Measurements from ENCODE around the gene KRT5.
A peak's percentile ranks its signal among the peaks of the same experiment; 100 is the strongest.
"Not testable (repeated sequence)": the region's sequence is repeated elsewhere in the genome, so short reads cannot be mapped to it uniquely, and the experiment has no call there.

Gene KRT5

GRCh38 chr12:52494518-52494917 is 25.7 kb downstream of the KRT5 start:
- peak; percentile 77 for DNase-seq (ENCODE audit: low spot score)

DNA sequence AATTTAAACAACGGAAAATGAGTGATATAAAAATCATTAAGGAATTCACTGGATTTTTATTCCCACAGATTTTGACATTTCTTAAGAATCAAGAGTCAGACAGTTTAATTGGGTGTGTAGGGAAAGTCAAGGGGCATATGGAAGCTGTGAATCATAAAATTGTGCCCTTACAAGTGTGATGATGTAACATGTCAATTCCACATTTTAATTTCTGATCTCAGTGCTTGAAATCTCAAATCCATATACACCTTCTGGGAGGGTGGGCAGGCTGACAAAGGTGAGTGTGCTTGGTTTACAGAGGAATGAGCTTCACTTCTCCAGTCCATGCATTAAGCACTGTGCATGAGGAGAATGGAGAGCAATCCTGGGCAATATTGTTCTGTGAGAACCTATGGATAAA is 26.1 kb downstream of the KRT5 start:
- DNase-seq (ENCODE audit: low spot score), result no peak

- no peak for DNase-seq (ENCODE audit: low spot score)
These were observed 27.0 kb downstream of the KRT5 start, which contains the start of gene KRT6A for GRCh38 chr12:52493172-52493571. Gene KRT6A, minus strand, starts transcription at chr12:52493257. Its CDS starts 69 bp downstream, at chr12:52493188.

DNA sequence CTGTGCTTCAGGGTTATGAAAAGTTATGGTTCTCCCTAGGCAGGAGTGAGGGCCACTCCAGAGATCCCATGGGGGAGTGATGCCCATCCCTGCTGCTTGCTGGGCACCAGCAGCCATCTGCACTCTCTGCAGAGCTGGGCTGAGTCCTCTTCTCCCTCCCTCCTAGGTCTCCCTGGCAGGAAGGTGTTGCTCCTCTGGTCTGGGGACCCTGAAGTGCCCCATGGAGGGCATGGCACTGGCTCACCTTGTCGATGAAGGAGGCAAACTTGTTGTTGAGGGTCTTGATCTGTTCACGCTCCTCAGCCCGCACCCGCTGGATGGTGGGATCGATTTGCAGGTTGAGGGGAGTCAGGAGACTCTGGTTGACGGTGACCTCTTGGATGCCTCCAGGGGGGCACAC is 27.8 kb downstream of the KRT5 start:
- DNase-seq (ENCODE audit: low spot score), result not testable (repeated sequence)

DNA sequence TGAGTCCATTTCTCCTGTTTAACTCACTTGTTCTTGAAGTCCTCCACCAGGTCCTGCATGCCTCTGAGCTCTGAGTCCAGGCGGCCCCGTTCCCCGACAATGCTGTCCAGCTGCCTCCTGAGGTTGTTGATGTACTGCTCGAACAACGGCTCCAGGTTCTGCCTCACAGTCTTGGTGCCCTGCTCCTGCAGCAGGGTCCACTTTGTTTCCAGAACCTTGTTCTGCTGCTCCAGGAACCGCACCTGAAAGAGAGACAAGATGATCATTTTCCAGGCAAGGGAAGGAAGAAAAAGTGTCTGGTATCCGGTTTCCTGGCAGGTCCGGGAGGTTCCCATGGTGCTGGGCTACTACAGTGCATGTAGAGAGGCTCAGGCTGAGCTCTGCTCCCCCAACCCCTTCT is 28.7 kb downstream of the KRT5 start:
- DNase-seq (ENCODE audit: low spot score), result not testable (repeated sequence)

GRCh38 chr12:52488736-52489135 is 31.5 kb downstream of the KRT5 start:
- DNase-seq (ENCODE audit: low spot score), result no peak

DNA sequence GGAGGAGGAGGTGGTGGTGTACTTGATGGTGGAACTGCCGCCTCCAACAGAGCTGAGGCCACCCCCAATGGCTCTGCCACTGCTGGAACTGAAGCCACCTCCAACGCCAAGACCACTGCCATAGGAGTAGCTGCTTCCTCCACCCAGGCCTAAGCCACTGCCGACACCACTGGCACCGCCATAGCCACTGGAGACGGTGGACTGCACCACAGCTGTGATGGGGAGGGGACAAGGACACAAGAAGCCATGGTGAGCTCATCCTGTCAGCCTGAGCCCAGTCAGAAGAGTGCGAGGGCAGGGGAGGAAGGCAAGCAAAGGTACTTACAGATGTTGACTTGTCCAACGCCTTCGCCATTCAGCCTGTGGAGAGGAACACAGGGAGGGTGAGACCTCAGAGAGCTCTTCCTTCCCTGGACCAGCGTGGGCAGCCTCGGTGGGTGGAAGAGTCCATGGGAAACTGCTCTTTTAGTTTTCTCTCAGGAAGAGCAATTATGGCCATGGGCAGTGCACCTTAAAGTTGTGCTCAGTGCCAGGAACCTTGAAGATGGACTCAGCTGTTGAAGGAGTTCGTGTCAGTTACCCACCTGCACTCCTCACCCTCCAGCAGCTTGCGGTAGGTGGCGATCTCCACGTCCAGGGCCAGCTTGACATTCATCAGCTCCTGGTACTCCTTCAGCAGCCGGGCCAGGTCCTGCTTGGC is 32.3 kb downstream of the KRT5 start:
- DNase-seq (ENCODE audit: low spot score), result not testable (repeated sequence)

- DNase-seq (ENCODE audit: low spot score), result no peak
These were observed 33.0 kb downstream of the KRT5 start for GRCh38 chr12:52487211-52487610.

DNA sequence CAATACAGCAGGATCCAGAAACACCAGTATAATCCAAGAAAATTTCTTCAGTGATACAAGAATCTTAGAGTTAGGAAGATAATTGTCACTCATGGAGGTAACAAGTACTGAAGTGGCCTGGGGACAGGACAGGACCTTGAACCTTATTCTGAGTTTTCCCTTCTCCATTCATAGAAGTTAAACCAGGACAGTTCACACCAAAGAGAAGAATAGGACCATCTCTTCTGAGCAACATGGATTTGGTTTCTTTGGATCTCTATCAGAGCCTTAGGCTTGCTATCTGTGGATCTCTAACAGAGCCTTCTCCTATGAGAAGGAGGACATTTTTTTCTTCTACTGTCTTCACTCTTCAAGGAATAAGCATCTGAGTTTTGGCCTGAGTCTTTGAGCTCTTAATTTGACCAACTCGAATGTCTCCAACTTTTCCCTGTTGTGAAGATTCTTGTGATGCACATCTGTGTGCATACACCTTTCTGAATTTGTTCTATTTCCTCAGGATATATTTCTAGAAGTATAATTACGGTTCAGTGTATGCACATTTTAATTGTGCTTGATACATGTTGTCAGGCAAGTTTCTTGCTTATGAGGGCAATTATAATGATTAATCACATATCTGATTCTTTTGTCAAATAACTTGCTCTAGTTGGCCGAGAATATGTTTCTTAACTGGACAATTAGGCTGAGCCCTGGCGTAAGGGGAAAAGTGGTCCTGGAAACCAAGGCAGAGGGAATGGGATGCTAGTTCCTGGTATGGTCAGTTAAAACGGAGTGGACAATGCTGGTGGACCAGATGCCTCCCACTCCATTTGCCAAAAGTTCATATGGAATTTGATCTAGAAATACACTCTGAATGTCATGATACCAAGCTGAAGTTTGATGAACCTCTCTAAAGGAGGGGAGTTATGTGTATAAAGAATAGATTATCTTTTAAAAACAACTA is 33.8 kb downstream of the KRT5 start:
- no peak for DNase-seq (ENCODE audit: low spot score)

GRCh38 chr12:52480073-52480472 is 40.1 kb downstream of the KRT5 start:
- DNase-seq (ENCODE audit: low spot score), result no peak

DNA sequence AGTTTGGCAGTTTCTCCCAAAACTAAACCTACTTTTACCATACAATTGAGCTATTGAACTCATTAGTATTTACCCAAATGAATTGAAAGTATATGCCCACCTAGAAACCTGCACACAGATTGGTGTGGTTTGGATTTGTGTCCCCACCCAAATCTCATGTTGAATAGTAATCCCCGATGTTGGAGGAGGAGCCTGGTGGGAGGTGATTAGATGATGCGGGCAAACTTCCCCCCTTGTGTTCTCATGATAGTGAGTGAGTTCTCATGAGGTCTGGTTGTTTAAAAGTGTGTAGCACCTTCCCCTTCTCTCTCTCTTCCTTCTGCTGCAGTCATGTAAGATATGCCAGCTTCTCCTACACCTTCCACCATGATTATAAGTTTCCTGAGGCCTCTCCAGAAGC is 42.5 kb downstream of the KRT5 start:
- no peak for DNase-seq (ENCODE audit: low spot score)

- no peak for DNase-seq (ENCODE audit: low spot score)
These were observed 46.0 kb downstream of the KRT5 start for GRCh38 chr12:52474212-52474611.

DNA sequence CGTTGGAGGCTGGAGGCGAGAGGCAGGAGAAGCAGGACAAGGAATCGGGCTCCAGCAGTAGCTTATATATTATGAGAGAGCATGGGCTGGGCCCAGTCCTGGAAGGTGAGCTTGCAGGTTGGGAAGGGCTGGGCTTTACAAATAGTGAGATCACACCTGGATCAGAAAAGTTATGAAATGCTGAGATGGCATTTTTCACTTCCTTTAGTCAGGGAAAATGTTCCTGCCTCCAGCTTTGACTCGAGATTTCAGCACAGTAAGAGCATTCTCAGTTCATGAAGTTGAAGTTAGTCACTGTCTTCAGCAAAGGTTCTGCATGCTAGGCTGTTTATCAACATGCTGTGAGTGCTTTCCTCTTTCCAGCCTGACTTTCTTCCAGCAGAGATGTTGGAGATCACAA is 46.4 kb downstream of the KRT5 start, which contains the start of gene KRT6C:
KRT6C (minus strand) TSS at position 38 of the 400 bp plus-strand sequence. CDS start 68 bp downstream, outside the sequence.
- no peak for DNase-seq (ENCODE audit: low spot score)

GRCh38 chr12:52469853-52470252 is 50.3 kb downstream of the KRT5 start:
- no peak for DNase-seq (ENCODE audit: low spot score)

DNA sequence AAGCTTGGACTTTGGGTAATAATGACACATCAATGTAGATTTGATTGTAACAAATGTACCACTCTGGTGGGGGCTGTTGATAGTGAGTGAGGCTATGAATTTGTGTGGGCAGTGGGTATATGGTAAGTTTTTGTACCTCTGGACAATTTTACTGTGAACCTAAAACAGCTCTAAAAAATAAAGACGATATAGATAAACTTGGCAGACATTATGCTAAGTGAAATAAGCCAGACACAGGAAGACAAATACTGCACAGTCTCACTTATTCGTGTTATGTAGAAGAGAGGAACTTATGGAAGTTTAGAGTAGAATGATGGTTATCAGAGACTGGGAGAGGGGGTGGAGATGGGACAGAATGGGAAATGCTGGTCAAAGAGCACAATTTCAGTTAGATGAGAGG is 55.3 kb downstream of the KRT5 start:
- DNase-seq (ENCODE audit: low spot score), result no peak

Measured in GM03348 (cell line).